HepG2 (cell line): ENCODE measurements around the gene FAM20A. TPM values are rescaled to one million over a fixed set of nuclear protein-coding genes. Genes with fewer than 3 reads are reported as not detected.

ENCODE experiments used
- ATF1 ChIP-seq: IDR thresholded peaks from 2 replicates; pipeline ENCODE4 v1.6.1; 2016; ENCODE audit warnings: mild to moderate bottlenecking, control low read depth
- ATRX ChIP-seq: sonication (generic); formaldehyde crosslinking; IDR thresholded peaks from 2 replicates; pipeline ENCODE4 v1.4.0; 2020; ENCODE audit warnings: missing genetic modification reagents, borderline replicate concordance
- ERF ChIP-seq: IDR thresholded peaks from 2 replicates; pipeline ENCODE4 v1.6.1; 2018; ENCODE audit warnings: missing biosample characterization, missing genetic modification reagents
- KLF16 ChIP-seq, 2 experiments: sonication (generic) in 1 of 2; formaldehyde crosslinking in 1 of 2; IDR thresholded peaks; 2 replicates each; pipeline versions ENCODE4 v1.6.1 to v1.8.0; 2016 to 2023; ENCODE audit warnings: missing genetic modification reagents in 2 of 2, missing compliant biosample characterization in 1 of 2
- MAFK ChIP-seq, 2 experiments: IDR thresholded peaks in 1 of 2; conservative IDR thresholded peaks in 1 of 2; 2 replicates each; pipeline ENCODE4 v1.6.1; 2011; ENCODE audit warnings: improper control_type of control experiment in 2 of 2, low read length in 2 of 2
- MIER3 ChIP-seq: IDR thresholded peaks from 2 replicates; pipeline ENCODE4 v1.6.1; 2016; ENCODE audit warnings: missing compliant biosample characterization, borderline replicate concordance
- MXD4 ChIP-seq: IDR thresholded peaks from 2 replicates; pipeline ENCODE4 v1.6.1; 2016; ENCODE audit warnings: mild to moderate bottlenecking, missing biosample characterization, missing genetic modification reagents
- NFIB ChIP-seq: sonication (generic); formaldehyde crosslinking; IDR thresholded peaks from 2 replicates; pipeline ENCODE4 v1.9.0; 2021; ENCODE audit warnings: missing genetic modification reagents, mild to moderate bottlenecking, borderline replicate concordance
- PHF21A ChIP-seq: sonication (generic); formaldehyde crosslinking; IDR thresholded peaks from 2 replicates; pipeline ENCODE4 v1.5.0; 2020; ENCODE audit warnings: mild to moderate bottlenecking, missing genetic modification reagents
- POLR2AphosphoS5 ChIP-seq: IDR thresholded peaks from 2 replicates; pipeline ENCODE4 v1.6.1; 2012; ENCODE audit warnings: low read depth, low read length
- PPARG ChIP-seq: conservative IDR thresholded peaks from 2 replicates; pipeline ENCODE4 v1.6.1; 2016; ENCODE audit warnings: missing biosample characterization, missing genetic modification reagents
- PRPF4 ChIP-seq: fragments of 200-400 bp; formaldehyde crosslinking; IDR thresholded peaks from 2 replicates; pipeline ENCODE4 v1.6.1; 2016; ENCODE audit warnings: low read length, low read depth; ENCODE audit not compliant: poor library complexity, severe bottlenecking
- SAFB2 ChIP-seq: sonication (generic); formaldehyde crosslinking; IDR thresholded peaks from 2 replicates; pipeline ENCODE4 v1.5.1; 2020; ENCODE audit warnings: missing genetic modification reagents, low read depth, mild to moderate bottlenecking, borderline replicate concordance
- SIX1 ChIP-seq: sonication (generic); formaldehyde crosslinking; IDR thresholded peaks from 2 replicates; pipeline ENCODE4 v1.4.0; 2020; ENCODE audit warnings: missing genetic modification reagents, borderline replicate concordance
- SOX5 ChIP-seq: IDR thresholded peaks from 2 replicates; pipeline ENCODE4 v1.6.1; 2016; ENCODE audit warnings: borderline replicate concordance
- STAG1 ChIP-seq: sonication (generic); formaldehyde crosslinking; IDR thresholded peaks from 2 replicates; pipeline ENCODE4 v1.4.0; 2020; ENCODE audit warnings: missing genetic modification reagents
- TEAD3 ChIP-seq: optimal IDR thresholded peaks from 2 replicates; pipeline ENCODE3; 2016; ENCODE audit warnings: borderline replicate concordance
- ZEB1 ChIP-seq: IDR thresholded peaks from 2 replicates; pipeline ENCODE4 v1.6.1; 2012; ENCODE audit warnings: mild to moderate bottlenecking, low read depth, inconsistent platforms; ENCODE audit not compliant: insufficient replicate concordance
- ZNF138 ChIP-seq: sonication (generic); formaldehyde crosslinking; IDR thresholded peaks from 2 replicates; pipeline ENCODE4 v1.5.0; 2020; ENCODE audit warnings: mild to moderate bottlenecking, low read depth, missing genetic modification reagents
- ZNF557 ChIP-seq: sonication (generic); formaldehyde crosslinking; IDR thresholded peaks from 2 replicates; pipeline ENCODE4 v1.4.0; 2020; ENCODE audit warnings: missing genetic modification reagents
- ZNF572 ChIP-seq: sonication (generic); formaldehyde crosslinking; IDR thresholded peaks from 2 replicates; pipeline ENCODE4 v1.5.1; 2020; ENCODE audit warnings: mild to moderate bottlenecking, missing genetic modification reagents
- polyA plus RNA-seq, 8 experiments: library from polyadenylated mRNA; depleted of rRNA in 3 of 8; stranded (reverse) in 7 of 8; unstranded in 1 of 8; fragments of >200 nt; fragmentation: Illumina TruSeq in 4 of 8; extraction: Trizol in 4 of 8; gene quantifications; 2 replicates each; pipeline versions ENCODE4 v1.2.1 to v1.2.3, GENCODE V29; 2011 to 2016; ENCODE audit warnings: low read depth in 4 of 8, missing spikeins in 1 of 8, mixed read lengths in 1 of 8; ENCODE audit not compliant: insufficient read depth in 1 of 8
- total RNA-seq, 5 experiments: library from RNA; depleted of rRNA; stranded (reverse); fragments of >200 nt; fragmentation: Illumina TruSeq; extraction: Trizol; gene quantifications; 2 replicates each; pipeline ENCODE4 v1.2.3, GENCODE V29; 2016; ENCODE audit warnings: low read depth in 1 of 5
- TF ChIP-seq, protein P1 (sequence below), 2 experiments: fragments of 450-650 bp in 1 of 2; sonication (generic) in 1 of 2; formaldehyde crosslinking; IDR thresholded peaks; 2 replicates each; pipeline versions ENCODE4 v1.5.0 to v1.8.0; 2020 to 2022; ENCODE audit warnings: mild to moderate bottlenecking in 1 of 2, missing genetic modification reagents in 1 of 2
- TF ChIP-seq, protein P2 (sequence below): sonication (generic); formaldehyde crosslinking; IDR thresholded peaks from 2 replicates; pipeline ENCODE4 v1.4.0; 2020; ENCODE audit warnings: missing genetic modification reagents
- TF ChIP-seq, protein P3 (sequence below): IDR thresholded peaks from 2 replicates; pipeline ENCODE4 v1.6.1; 2016

Gene FAM20A
- total and polyA plus RNA-seq, 2 of the 13 experiments (the other 11 are each of a cell fraction or from before 2014, with no cell fraction given) = 9.3 to 20.7 TPM

DNA sequence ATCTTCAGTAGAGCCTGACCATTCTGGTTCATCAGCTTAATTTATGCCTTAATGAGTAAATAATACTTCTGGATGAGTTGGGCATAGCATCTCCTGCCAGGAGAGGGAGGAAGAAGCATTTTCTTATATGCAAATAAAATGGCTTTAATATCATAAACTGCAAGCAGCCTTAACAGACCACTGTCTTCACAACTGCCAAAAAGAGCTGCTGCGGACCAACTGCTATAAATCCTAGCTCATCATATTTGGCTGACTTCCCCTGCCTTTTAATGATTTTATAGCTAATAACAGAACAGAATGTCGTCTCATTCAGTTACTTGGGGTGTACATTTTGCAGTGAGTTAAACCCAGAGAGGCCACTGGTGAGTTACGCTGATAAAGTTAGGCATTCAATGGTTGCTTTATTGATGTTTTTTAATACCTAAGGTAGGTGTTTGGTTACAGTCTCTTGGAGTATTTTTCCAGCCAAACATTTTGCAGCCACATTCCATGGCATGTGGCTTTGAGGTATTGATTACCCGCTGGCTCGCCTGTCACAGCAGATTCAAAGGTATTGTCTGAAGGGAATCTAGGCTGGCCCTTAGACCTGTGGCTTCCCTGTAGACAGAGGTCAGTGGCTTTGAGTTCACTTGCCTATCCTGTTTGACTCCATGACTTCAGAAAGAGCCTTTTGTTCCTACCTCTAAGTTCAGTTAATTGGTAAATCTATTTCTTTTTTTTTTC lies 16.4 kb downstream of the FAM20A start (continued):
- TF ChIP-seq, protein P1, sequence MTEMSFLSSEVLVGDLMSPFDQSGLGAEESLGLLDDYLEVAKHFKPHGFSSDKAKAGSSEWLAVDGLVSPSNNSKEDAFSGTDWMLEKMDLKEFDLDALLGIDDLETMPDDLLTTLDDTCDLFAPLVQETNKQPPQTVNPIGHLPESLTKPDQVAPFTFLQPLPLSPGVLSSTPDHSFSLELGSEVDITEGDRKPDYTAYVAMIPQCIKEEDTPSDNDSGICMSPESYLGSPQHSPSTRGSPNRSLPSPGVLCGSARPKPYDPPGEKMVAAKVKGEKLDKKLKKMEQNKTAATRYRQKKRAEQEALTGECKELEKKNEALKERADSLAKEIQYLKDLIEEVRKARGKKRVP (CRISPR knock-in tag; IDR thresholded peaks at IDR 0.05) = peak in 1 of 2 experiments; percentile 38; a peak in 1 of 4 replicates
- TF ChIP-seq PPARG (CRISPR knock-in tag) (peak; percentile 65), MXD4 (CRISPR knock-in tag) (peak; percentile 34; the same call in 1 of the 2 replicates), MAFK (conservative IDR thresholded peaks at IDR 0.05 in 1 of 2, IDR thresholded peaks at IDR 0.05 in 1 of 2; ENCODE audit: low read length in 2 of 2) (peak; percentile 28 to 37; a peak in 1 of 4 replicates), ZNF572 (no peak), STAG1 (CRISPR knock-in tag) (no peak), ERF (CRISPR knock-in tag) (peak; percentile 73), ATF1 (0 out of 2 replicates have a peak, but pooled peaks have one; percentile 48), ZNF138 (CRISPR knock-in tag) (no peak), TEAD3 (peak; percentile 93), NFIB (CRISPR knock-in tag) (no peak), SAFB2 (CRISPR knock-in tag) (no peak; the same call in 1 of the 2 replicates), ZNF557 (CRISPR knock-in tag) (no peak), MIER3 (CRISPR knock-in tag) (peak; percentile 84; the same call in 1 of the 2 replicates), SIX1 (CRISPR knock-in tag) (peak; percentile 92), PRPF4 (no peak), ATRX (CRISPR knock-in tag) (no peak), KLF16 (CRISPR knock-in tag; IDR thresholded peaks at IDR 0.05) (no peak; a peak in 1 of 4 replicates), ZEB1 (no peak), POLR2AphosphoS5 (no peak), SOX5 (CRISPR knock-in tag) (peak; percentile 90), PHF21A (CRISPR knock-in tag) (peak; percentile 73; the same call in 1 of the 2 replicates)
- TF ChIP-seq, protein P2, sequence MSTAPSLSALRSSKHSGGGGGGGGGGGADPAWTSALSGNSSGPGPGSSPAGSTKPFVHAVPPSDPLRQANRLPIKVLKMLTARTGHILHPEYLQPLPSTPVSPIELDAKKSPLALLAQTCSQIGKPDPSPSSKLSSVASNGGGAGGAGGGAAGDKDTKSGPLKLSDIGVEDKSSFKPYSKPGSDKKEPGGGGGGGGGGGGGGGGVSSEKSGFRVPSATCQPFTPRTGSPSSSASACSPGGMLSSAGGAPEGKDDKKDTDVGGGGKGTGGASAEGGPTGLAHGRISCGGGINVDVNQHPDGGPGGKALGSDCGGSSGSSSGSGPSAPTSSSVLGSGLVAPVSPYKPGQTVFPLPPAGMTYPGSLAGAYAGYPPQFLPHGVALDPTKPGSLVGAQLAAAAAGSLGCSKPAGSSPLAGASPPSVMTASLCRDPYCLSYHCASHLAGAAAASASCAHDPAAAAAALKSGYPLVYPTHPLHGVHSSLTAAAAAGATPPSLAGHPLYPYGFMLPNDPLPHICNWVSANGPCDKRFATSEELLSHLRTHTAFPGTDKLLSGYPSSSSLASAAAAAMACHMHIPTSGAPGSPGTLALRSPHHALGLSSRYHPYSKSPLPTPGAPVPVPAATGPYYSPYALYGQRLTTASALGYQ (CRISPR knock-in tag) = peak; percentile 48; the same call in 1 of the 2 replicates
- TF ChIP-seq, protein P3, sequence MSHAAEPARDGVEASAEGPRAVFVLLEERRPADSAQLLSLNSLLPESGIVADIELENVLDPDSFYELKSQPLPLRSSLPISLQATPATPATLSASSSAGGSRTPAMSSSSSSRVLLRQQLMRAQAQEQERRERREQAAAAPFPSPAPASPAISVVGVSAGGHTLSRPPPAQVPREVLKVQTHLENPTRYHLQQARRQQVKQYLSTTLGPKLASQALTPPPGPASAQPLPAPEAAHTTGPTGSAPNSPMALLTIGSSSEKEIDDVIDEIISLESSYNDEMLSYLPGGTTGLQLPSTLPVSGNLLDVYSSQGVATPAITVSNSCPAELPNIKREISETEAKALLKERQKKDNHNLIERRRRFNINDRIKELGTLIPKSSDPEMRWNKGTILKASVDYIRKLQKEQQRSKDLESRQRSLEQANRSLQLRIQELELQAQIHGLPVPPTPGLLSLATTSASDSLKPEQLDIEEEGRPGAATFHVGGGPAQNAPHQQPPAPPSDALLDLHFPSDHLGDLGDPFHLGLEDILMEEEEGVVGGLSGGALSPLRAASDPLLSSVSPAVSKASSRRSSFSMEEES = 0 out of 2 replicates have a peak, but pooled peaks have one; percentile 29
